HG03135 (cell line): ENCODE results near the gene TAF4.

Source experiments
- ATAC-seq: cut with Tn5 transposase; IDR thresholded peaks from one replicate; pipeline ENCODE4 v1.9.1; 2021; ENCODE audit warnings: mild to moderate bottlenecking, moderate library complexity; ENCODE audit not compliant: unreplicated experiment

Gene TAF4

DNA sequence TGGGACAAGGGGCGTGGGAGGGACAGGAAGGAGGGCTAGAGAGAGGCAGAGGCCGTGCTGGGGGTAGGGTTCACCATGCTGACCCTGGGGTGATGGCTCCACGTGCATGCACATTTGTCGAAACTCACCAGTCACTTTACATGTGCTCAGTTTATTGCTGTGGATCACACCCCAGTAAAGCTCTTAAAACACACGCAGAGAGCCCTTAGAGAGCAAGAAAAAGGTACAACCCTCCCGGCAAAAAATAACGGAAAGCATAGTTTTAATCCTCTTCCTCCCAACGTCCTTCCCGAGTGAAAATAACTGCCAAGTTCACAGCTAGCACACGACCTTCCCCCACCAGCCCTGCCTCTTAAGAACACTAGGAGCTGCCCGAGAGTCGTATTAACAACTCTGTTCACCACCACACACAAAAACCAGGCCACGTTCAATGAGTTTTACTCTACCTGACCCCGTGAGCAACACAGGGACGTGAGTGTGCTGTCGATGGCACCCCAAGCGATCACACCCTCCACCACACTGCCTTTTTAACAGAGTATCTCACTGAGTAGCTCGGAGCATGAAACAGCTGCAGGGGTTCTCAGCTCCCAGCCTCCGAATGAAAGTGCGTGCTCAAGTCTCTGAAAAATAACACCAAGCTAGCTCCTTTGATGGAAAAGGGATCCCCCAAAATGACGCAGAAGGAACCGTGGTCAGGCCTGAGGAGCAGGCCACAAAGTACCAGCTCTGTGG is 39.7 kb downstream of the TAF4 start:
- no peak for ATAC-seq

DNA sequence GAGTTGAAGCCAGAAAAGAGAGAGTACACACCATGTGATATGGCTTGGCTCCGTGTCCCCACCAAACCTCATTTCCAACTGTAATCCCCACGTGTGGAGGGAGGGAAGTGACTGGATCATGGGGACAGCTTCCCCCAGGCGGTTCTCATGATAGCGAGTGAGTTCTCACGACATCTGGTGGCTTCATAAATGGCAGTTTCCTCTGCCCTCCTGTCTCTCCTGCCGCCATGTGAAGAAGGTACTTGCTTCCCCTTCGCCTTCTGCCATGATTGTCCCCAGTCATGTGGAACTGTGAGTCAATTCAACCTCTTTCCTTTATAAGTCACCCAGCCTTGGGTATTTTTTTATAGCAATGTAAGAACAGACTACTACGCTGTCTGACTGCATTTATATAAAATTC is 40.3 kb downstream of the TAF4 start:
- ATAC-seq = no peak

DNA sequence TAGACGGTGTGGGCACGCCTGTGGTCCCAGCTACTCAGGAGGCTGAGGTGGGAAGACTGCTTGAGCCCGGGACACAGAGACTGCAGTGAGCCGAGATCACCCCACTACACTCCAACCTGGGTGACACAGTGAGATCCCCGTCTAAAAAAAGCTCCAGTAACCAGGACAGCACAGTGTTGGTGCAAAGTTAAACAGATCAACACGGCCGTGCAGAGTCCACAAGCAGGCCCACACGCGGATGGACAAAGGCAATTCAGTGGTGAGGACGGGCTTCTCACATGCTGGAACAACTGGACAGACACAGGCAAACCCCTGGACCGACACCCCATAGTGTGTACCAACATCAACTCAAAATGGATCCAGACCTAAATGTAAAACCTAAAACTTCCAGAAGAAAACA is 41.7 kb downstream of the TAF4 start:
- ATAC-seq = no peak

DNA sequence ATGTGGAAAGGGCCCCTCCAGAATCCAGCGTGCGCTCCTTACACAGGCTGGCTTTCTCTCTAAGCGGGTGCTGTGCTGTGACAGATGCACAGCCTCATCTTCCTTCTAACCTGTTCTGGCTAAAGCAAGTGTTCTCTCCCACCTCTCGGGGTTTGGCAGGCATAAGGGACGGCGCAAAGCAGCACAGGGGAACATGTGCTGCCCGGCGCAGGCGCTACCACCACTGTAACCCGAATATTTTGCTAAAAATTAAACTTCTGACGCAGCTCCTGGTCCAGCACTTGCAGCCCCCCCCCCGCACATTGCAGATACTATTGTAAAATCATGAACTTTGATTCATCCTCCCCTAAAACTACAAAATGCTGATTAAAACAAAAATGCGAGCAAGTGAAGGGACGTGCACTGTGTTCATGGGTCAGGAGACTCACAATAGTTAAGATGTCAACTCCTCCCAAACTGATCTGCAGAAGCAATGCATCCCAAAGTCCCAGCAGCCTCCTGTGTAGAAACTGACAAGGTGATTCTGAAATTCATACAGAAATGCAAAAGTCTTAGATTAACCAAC is 43.0 kb downstream of the TAF4 start:
- ATAC-seq = no peak

DNA sequence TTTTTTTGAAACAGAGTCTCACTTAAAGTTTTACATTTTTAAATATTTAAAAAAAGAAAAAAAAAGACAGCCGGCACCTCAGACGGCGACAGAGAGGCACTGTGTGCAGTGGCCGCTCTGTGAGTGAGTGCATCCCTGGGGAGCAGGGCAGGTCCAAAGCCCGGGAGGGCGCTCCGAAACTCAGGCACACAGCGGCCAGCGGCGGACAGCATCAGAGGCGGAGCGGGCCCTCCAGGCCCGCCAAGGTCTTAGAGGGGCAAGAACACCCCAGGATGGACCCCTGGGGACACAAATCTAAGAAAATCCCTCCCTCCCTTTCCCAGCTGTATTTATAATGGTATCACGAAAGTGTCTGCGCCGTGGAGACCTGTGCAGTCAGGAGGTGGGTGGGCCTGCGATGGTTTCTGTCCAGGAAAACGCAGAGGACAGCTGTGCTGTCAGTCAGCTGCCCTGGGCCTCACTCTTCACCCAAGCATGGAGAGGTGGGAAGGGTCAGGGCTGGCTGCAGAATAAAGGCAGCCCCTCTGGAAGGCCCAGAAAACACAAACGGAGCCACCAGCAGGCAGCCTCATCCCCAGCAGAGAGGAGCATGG is 43.8 kb downstream of the TAF4 start:
- no peak for ATAC-seq

DNA sequence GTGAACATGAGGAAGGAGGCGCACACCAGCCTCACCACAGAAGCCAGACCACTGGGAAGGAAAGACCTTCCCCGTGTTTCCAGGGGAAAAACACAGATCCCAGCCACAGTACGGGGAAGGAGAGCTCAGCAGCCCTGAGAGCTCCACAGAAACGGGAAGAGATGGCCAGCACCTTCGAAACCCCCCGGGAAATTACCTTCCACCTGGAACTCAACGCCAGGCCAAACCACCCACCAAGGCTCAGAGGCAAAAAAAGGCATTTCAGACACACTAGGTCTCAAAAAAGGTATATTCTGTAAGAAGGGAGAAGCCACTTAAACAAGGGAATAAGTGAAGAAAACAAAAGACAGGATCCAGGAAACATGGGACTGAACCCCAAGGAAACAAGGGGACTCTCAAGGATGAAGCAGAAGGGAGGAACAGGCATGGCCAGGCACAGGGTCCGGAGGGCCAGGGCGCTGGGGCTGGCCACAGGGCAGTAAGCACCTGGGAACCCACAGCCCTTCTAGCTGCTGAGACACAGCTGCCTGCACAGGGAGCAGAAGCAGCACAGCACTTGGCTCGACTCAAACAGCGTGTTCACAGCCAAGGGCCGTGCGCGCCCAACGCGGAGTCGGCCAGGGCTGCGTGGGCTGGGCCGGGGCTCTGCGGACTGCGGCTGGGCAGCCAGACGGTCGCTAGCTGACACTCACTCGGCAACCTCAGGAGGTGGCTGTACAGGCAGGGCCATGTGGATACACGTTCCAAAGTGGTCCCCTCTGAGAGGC is 44.6 kb downstream of the TAF4 start:
- no peak for ATAC-seq

- ATAC-seq = no peak
Observed at GRCh38 chr20:62019881-62020492, 45.7 kb downstream of the TAF4 start.

DNA sequence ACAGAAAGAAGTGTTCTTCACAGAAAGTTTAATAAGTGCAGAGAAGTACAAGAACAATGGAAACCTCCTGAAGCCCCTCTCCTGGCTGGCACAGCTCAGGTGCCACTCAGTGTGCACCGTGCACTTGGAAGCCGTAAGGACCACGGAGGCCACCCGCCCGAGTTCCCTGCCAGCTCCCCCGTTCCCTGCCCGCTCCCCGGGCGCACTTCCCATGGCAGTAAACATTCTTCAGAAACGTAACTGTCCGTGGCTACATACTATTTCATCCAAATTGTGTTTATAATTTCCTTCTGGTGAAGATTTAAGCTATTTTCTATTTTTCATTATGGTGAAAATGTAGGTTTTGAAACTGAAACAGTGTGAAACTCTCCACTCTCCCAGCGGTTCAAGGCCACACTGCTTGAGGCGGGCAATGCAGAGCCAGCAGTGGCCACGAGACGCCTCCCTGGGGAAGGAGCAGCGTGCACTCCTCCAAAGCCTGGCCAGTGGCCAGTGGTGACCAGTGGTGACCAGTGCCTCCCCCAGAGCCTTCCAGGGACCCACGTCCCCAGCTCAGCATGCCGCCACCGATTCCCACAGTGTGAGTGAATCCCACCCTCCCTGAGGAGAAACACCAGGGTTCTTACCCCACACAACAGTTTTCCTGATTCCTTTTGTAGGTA is 46.4 kb downstream of the TAF4 start:
- no peak for ATAC-seq

- ATAC-seq = no peak
Observed at GRCh38 chr20:62018437-62019143, 47.1 kb downstream of the TAF4 start.

DNA sequence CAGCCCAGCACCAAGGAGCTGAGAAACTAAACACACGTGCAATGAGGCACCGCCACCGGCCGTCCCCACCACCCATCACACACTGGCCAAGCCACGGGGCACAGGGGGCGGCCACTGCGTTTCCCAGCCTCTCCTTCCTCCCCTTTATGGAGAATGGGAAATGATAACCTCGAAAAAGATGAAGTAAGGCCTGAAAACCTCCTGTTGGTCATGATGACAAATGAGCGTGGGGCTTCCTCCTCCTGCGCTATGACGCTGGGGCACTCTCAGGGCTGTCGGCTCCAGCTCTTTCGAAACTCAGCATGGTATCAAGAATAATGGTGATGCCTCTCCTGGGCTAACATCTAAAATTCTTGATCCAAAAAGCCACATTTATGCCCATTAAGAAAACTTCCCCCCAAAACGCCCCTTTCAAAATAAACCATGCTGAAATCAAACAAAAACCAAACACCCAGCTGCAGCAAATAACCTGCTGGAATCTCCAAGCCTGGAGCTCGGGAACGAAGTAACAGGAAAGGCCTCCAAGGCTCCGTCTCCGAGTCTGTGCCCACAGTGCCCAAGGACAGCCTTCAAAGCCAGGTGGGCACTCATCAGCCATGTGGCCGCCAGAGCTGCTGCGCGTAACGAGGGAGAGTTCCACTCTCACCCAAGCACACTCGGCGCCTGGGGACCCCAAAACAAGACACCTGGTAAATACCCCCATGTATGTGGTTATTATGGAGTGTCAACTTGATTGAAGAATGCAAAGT is 50.0 kb downstream of the TAF4 start:
- ATAC-seq = no peak

GRCh38 chr20:62014889-62015537 is 50.7 kb downstream of the TAF4 start:
- ATAC-seq = no peak

DNA sequence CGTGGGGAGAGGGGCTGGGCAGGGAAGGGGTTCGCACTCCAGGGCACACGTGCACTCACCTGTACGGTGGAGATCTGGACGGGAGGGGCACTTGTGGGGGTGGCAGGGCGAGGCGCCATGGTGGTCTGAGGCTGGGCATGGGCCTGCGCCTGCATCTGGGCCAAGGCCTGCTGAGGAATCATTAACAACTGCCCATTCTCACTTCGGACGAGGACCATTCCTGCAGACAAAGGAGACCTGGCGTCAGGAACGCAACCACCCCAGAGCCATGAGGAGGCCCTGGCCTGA is 51.2 kb downstream of the TAF4 start:
- ATAC-seq = no peak

DNA sequence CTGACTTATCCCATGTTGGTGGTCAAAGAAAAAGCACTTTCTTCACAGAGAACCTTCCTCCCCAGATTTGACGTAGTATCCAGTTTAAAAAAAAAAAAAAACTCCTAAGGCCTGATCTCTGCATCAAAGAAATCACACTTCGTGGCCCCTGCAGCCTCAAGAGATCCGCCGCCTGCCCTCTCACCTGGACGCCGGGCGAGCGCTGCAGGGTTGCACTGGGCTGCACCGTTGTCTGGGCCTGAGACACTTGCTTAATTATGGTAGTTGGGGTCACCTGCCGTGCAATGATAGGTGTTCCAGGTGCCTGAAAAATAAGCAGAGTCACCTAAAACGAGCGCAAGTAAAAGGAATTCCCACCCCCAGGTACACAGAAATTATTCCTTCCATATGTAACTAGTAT is 53.0 kb downstream of the TAF4 start:
- no peak for ATAC-seq

DNA sequence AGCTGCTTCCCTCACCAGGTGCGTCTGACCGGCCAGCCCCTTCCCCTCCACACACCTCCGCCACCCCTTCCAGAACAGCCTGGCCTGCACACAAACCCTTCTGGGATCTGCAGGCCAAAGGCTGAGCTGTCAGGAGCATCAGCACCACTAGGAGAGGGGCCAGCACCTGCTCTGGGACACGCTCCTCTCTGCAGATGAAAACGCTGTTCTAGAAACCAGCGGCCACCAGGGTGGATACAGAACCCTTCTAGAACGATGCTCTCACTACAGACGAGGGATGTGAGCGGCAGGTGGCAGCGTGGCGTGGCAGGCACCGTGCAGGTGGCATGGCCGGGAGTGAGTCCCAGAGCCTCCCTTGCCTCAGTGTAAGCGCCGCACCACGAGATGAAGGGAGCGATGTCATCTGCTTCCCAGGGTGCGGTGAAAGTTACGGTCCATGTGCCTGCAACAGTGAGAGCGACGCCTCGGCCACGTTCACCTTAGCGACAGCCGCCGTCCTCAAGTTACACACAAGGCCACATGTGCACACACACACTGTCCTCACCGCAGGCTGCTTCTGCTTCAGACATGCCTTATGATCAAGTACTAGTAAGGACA is 53.6 kb downstream of the TAF4 start:
- no peak for ATAC-seq

GRCh38 chr20:62011403-62011790 is 54.3 kb downstream of the TAF4 start:
- no peak for ATAC-seq

- no peak for ATAC-seq
Observed at GRCh38 chr20:62010551-62011402, 54.9 kb downstream of the TAF4 start.

DNA sequence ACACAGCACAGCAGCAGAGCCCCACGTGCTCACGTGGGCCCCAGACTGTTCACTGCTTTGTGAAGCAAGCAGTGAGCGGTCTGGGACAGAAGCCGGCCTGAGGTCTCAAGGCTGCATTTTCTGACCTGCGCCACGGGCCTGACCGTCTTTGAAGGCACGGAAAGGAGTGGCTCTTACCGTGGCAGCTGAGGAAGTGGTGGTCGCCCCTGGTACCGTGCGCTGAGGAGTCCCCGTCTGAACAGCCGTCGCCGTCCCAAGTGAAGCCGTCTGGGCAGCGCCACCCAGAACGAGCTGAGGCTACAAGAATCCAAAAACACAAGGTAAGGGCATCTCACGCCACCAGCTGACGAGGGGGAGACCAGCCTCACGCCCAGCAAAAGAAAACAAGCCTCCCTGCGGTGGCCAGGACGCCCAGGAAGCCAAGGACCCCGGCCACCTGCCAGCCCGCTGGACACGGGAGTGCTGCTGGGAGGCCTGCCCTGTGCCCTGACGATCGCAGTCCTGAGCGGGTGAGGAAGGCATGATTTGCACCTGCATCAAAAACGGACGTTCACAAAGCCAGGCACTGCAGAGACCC is 55.7 kb downstream of the TAF4 start:
- ATAC-seq = no peak

DNA sequence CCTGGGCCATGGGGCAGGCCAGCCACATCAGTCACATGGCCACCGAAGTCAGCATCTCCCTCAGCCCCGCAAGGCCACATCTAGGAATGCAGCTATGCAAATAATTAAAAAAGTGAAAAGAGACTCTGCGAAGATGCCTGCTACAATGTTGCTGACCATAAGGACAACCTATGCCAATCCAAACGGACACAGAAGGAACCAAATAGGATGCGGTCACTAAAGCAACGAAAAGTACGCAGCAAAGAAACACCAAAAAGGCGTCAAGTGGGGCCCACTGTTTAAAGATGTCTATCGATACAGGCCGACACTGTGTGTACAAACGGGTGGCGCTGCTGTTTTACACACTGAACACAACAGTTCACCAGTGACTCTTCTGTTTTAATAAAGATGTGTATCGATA is 56.4 kb downstream of the TAF4 start:
- no peak for ATAC-seq
